Measurements from ENCODE around the gene RHOBTB3. TPM values are rescaled to one million over a fixed set of nuclear protein-coding genes. Genes with fewer than 3 reads are reported as not detected.

Gene RHOBTB3
- total RNA-seq, 3 donors from 2014 or later = 56.5 to 85.2 (median 60.4) TPM

GRCh38 chr5:95770830-95771708, 39.9 kb downstream of the RHOBTB3 start:
- Histone ChIP-seq H3K4me1 (ENCODE audit: low read depth) (no peaks in the 10 kb centered on the region), H3K36me3 (ENCODE audit: low read depth) (no peaks in the 10 kb centered on the region), H3K9me3 (no peaks in the 10 kb centered on the region), H3K4me3 (no peak overlapping the region)
- DNase-seq = no peak
- TF ChIP-seq CTCF (IDR thresholded peaks at IDR 0.05) = no peak
- peak; percentile 50 for ATAC-seq
- intact Hi-C loops (cut with DNase I, micrococcal nuclease) = no loop called here

GRCh38 chr5:95771892-95772291, 40.8 kb downstream of the RHOBTB3 start:
- TF ChIP-seq CTCF (IDR thresholded peaks at IDR 0.05) = no peak
- ATAC-seq = no peak
- no peaks in the 10 kb centered on the region for H3K4me1 ChIP-seq (ENCODE audit: low read depth)
- no peaks in the 10 kb centered on the region for H3K9me3 ChIP-seq
- DNase-seq = no peak
- H3K4me3 ChIP-seq = no peak overlapping the region
- intact Hi-C loops (cut with DNase I, micrococcal nuclease) = no loop called here
- H3K36me3 ChIP-seq (ENCODE audit: low read depth) = no peaks in the 10 kb centered on the region

- Histone ChIP-seq H3K4me3 (no peak overlapping the region), H3K4me1 (ENCODE audit: low read depth) (no peaks in the 10 kb centered on the region), H3K36me3 (ENCODE audit: low read depth) (no peaks in the 10 kb centered on the region), H3K9me3 (no peaks in the 10 kb centered on the region)
- no peak for TF ChIP-seq CTCF (IDR thresholded peaks at IDR 0.05)
- DNase-seq (no peak), ATAC-seq (no peak)
- intact Hi-C loops (cut with DNase I, micrococcal nuclease) = no loop called here
Observed at GRCh38 chr5:95773335-95774059, 42.4 kb downstream of the RHOBTB3 start.

GRCh38 chr5:95777441-95777840, 46.3 kb downstream of the RHOBTB3 start:
- Histone ChIP-seq H3K36me3 (ENCODE audit: low read depth) (no peaks in the 10 kb centered on the region), H3K4me1 (ENCODE audit: low read depth) (no peaks in the 10 kb centered on the region), H3K4me3 (no peak overlapping the region), H3K9me3 (no peaks in the 10 kb centered on the region)
- no peak for DNase-seq
- no peak for TF ChIP-seq CTCF (IDR thresholded peaks at IDR 0.05)
- intact Hi-C loops (cut with DNase I, micrococcal nuclease) = no loop called here
- ATAC-seq = no peak

GRCh38 chr5:95778713-95779436, 47.7 kb downstream of the RHOBTB3 start:
- Histone ChIP-seq H3K4me1 (ENCODE audit: low read depth) (no peaks in the 10 kb centered on the region), H3K4me3 (no peak overlapping the region), H3K36me3 (ENCODE audit: low read depth) (no peaks in the 10 kb centered on the region), H3K9me3 (no peaks in the 10 kb centered on the region)
- peak; percentile 71 for ATAC-seq
- no peak for TF ChIP-seq CTCF (IDR thresholded peaks at IDR 0.05)
- intact Hi-C loops (cut with DNase I, micrococcal nuclease) = no loop called here
- DNase-seq = no peak

Data from mucosa of descending colon (tissue), 3 donors.